Stimulated activated CD8-positive, alpha-beta memory T cell treated with anti-CD3 and anti-CD28 coated beads, Interleukin-7, amount 100 ng/mL, for 48 hours (primary cell): ENCODE results near the gene C12orf57.

Experiments
- DNase-seq, 2 donors: peaks; one replicate each; pipeline ENCODE4 v3.0.0-alpha.2; 2020; ENCODE audit warnings: low read depth in 1 of 2; ENCODE audit errors: extremely low read depth in 1 of 2

C12orf57 gene

GRCh38 chr12:6963016-6963731, 19.4 kb downstream of the C12orf57 start:
- DNase-seq = no peak

- no peak for DNase-seq
Measured at GRCh38 chr12:6963791-6964413, 20.1 kb downstream of the C12orf57 start.

GRCh38 chr12:6964605-6965025, 20.8 kb downstream of the C12orf57 start:
- DNase-seq = no peak

- peak in 1 of 2 donors; percentile 73 for DNase-seq
Measured at GRCh38 chr12:6965026-6965661, 21.3 kb downstream of the C12orf57 start.

GRCh38 chr12:6965714-6966113, 21.9 kb downstream of the C12orf57 start:
- DNase-seq = no peak

- no peak for DNase-seq
Measured at GRCh38 chr12:6966351-6966750, 22.5 kb downstream of the C12orf57 start.

- no peak for DNase-seq
Measured at GRCh38 chr12:6967651-6968100, 23.9 kb downstream of the C12orf57 start.

- DNase-seq = no peak
Measured at GRCh38 chr12:6968426-6968825, 24.6 kb downstream of the C12orf57 start.

- no peak for DNase-seq
Measured at GRCh38 chr12:6970096-6970527, 26.3 kb downstream of the C12orf57 start.

GRCh38 chr12:6974180-6974579, 30.4 kb downstream of the C12orf57 start:
- no peak for DNase-seq

GRCh38 chr12:6975297-6976032, 31.6 kb downstream of the C12orf57 start:
- DNase-seq = no peak

- DNase-seq = no peak
Measured at GRCh38 chr12:6977653-6978052, 33.8 kb downstream of the C12orf57 start.

- DNase-seq = no peak
Measured at GRCh38 chr12:6978188-6978587, 34.4 kb downstream of the C12orf57 start.

GRCh38 chr12:6978611-6979011, 34.8 kb downstream of the C12orf57 start:
- no peak for DNase-seq

- no peak for DNase-seq
Measured at GRCh38 chr12:6979021-6979420, 35.2 kb downstream of the C12orf57 start.

- DNase-seq = no peak
Measured at GRCh38 chr12:6979453-6979852, 35.6 kb downstream of the C12orf57 start.

- DNase-seq = no peak
Measured at GRCh38 chr12:6980075-6980474, 36.3 kb downstream of the C12orf57 start.

GRCh38 chr12:6980740-6981139, 36.9 kb downstream of the C12orf57 start:
- DNase-seq = no peak

- no peak for DNase-seq
Measured at GRCh38 chr12:6981152-6982052, 37.6 kb downstream of the C12orf57 start.

- DNase-seq = no peak
Measured at GRCh38 chr12:6982532-6982931, 38.7 kb downstream of the C12orf57 start.
